Measurements from ENCODE around the gene RSPO4. TPM values are rescaled to one million over a fixed set of nuclear protein-coding genes. Genes with fewer than 3 reads are reported as not detected.

RSPO4 gene
- polyA plus RNA-seq, 1 donor (not counting 4 experiments of a cell fraction or from before 2014, with no cell fraction given) = not detected

GRCh38 chr20:995170-995569 is 6.9 kb downstream of the RSPO4 start:
- TF ChIP-seq CTCF (optimal IDR thresholded peaks at IDR 0.05 in 1 of 3, IDR thresholded peaks at IDR 0.05 in 1 of 3, conservative IDR thresholded peaks at IDR 0.05 in 1 of 3; ENCODE audit: extremely low read depth in 1 of 3, insufficient read depth in 2 of 3, low read length in 3 of 3) (no peak), EZH2 (IDR thresholded peaks at IDR 0.05; ENCODE audit: low read length) (no peak)
- H3K9me1 ChIP-seq (ENCODE audit: control insufficient read depth, extremely low read depth, insufficient read depth, low read length) = no peaks in the 10 kb centered on the region
- H3K27me3 ChIP-seq (ENCODE audit: control insufficient read depth, extremely low read depth, insufficient read depth, low read length) = peaks cover 16% of the 10 kb centered on the region
- no peak overlapping the region for H3K27ac ChIP-seq (ENCODE audit: control insufficient read depth, insufficient read depth, low read length)
- FAIRE-seq = no peak
- no peaks in the 10 kb centered on the region for H3K4me1 ChIP-seq (ENCODE audit: control insufficient read depth, extremely low read depth, insufficient read depth, low read length)
- no peak for DNase-seq (ENCODE audit: low read depth, low spot score)
- dilution Hi-C loops (cut with MboI; ENCODE audit: extremely low pct_ligation_motif_present, low sequenced_read_pairs) = no loop called here
- no peak overlapping the region for H3K4me3 ChIP-seq (ENCODE audit: control insufficient read depth in 2 of 3, extremely low read depth in 1 of 3, insufficient read depth in 2 of 3, low read depth in 1 of 3, low read length in 3 of 3)
- no peaks in the 10 kb centered on the region for H3K79me2 ChIP-seq (ENCODE audit: control insufficient read depth, insufficient read depth, low read length)
- no peaks in the 10 kb centered on the region for H3K36me3 ChIP-seq (ENCODE audit: control insufficient read depth in 2 of 2, extremely low read depth in 1 of 2, insufficient read depth in 2 of 2, low read length in 2 of 2)
- H3K9me3 ChIP-seq (ENCODE audit: control insufficient read depth, low read depth, low read length) = no peaks in the 10 kb centered on the region
- peaks cover 2% of the 10 kb centered on the region for H4K20me1 ChIP-seq (ENCODE audit: control insufficient read depth, extremely low read depth, insufficient read depth, low read length)
- no peak overlapping the region for H3K9ac ChIP-seq (ENCODE audit: control insufficient read depth, extremely low read depth, insufficient read depth, low read length)
- no peak overlapping the region for H3K4me2 ChIP-seq (ENCODE audit: control insufficient read depth, extremely low read depth, insufficient read depth, low read depth, low read length)
- H2AFZ ChIP-seq (ENCODE audit: control insufficient read depth, low read length) = no peak overlapping the region

- Histone ChIP-seq H3K9me3 (ENCODE audit: control insufficient read depth, low read depth, low read length) (no peaks in the 10 kb centered on the region), H3K79me2 (ENCODE audit: control insufficient read depth, insufficient read depth, low read length) (no peaks in the 10 kb centered on the region), H3K9me1 (ENCODE audit: control insufficient read depth, extremely low read depth, insufficient read depth, low read length) (no peaks in the 10 kb centered on the region), H3K4me3 (ENCODE audit: control insufficient read depth in 2 of 3, extremely low read depth in 1 of 3, insufficient read depth in 2 of 3, low read depth in 1 of 3, low read length in 3 of 3) (no peak overlapping the region), H3K27me3 (ENCODE audit: control insufficient read depth, extremely low read depth, insufficient read depth, low read length) (peaks cover 23% of the 10 kb centered on the region), H4K20me1 (ENCODE audit: control insufficient read depth, extremely low read depth, insufficient read depth, low read length) (peaks cover 2% of the 10 kb centered on the region), H3K27ac (ENCODE audit: control insufficient read depth, insufficient read depth, low read length) (no peak overlapping the region), H3K9ac (ENCODE audit: control insufficient read depth, extremely low read depth, insufficient read depth, low read length) (no peak overlapping the region), H3K4me1 (ENCODE audit: control insufficient read depth, extremely low read depth, insufficient read depth, low read length) (no peaks in the 10 kb centered on the region), H2AFZ (ENCODE audit: control insufficient read depth, low read length) (no peak overlapping the region), H3K4me2 (ENCODE audit: control insufficient read depth, extremely low read depth, insufficient read depth, low read depth, low read length) (no peak overlapping the region), H3K36me3 (ENCODE audit: control insufficient read depth in 2 of 2, extremely low read depth in 1 of 2, insufficient read depth in 2 of 2, low read length in 2 of 2) (no peaks in the 10 kb centered on the region)
- no peak for DNase-seq (ENCODE audit: low read depth, low spot score)
- dilution Hi-C loops (cut with MboI; ENCODE audit: extremely low pct_ligation_motif_present, low sequenced_read_pairs) = no loop called here
- FAIRE-seq = no peak
- TF ChIP-seq EZH2 (IDR thresholded peaks at IDR 0.05; ENCODE audit: low read length) = no peak
- TF ChIP-seq CTCF (optimal IDR thresholded peaks at IDR 0.05 in 1 of 3, IDR thresholded peaks at IDR 0.05 in 1 of 3, conservative IDR thresholded peaks at IDR 0.05 in 1 of 3; ENCODE audit: extremely low read depth in 1 of 3, insufficient read depth in 2 of 3, low read length in 3 of 3) = no peak
These were observed 9.1 kb downstream of the RSPO4 start for GRCh38 chr20:992801-993535.

All from keratinocyte (primary cell).